ENCODE measurements around the gene LRRC49. TPM values are rescaled to one million over a fixed set of nuclear protein-coding genes. Genes with fewer than 3 reads are reported as not detected.

Gene LRRC49
- total and polyA plus RNA-seq, 2 experiments from 2014 or later, result 8.5 to 14.6 TPM

DNA sequence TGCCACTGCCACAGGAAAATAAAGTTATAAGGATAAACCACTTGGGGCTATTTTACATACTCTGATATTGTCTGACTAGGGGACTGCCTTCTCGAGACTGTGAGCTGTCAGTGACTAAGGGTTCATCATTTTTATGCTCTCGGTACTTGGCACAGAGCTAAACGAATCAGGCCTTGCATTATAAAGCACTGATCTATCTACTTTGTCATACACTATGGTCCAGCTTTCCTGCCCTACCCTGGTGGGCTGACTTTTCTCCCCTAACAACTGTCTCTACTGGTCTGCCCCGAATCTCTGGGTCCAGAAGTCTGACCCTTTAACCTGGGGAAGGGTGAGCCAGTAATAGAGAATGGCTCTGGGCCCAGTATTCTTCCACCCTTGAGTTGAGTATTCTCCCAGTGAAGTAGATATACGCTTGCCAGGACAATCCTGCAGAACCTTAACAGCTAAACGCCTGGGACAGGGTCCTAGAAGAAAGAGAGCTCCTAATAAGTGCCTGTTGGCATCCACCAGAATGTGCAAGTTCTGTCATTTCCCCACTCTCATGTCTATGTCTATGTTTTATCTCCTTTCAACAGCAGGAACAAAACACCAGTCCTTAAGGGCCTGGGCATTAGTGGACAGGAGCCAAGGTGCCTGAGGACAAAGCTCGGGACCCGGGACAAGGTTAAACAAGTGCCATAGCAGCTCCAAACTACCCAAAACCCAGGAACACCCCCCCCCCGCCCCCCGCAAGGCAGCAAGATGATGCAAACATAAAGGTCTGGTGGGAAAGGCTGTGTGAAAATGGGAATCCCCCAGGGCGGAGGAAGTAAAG lies 39.9 kb upstream of the LRRC49 start:
- Histone ChIP-seq H2AFZ (no peak overlapping the region), H3K4me1 (ENCODE audit: insufficient read depth) (peaks cover 8% of the 10 kb centered on the region), H3K36me3 (ENCODE audit: insufficient read depth) (no peaks in the 10 kb centered on the region), H4K20me1 (replicated peaks; ENCODE audit: insufficient read depth) (no peaks in the 10 kb centered on the region; the same call in 1 of the 2 replicates), H3K27ac (ENCODE audit: low read depth) (peak overlapping the region; percentile 82), H3K27me3 (ENCODE audit: insufficient read depth) (peaks cover 10% of the 10 kb centered on the region), H3F3A (replicated peaks; ENCODE audit: low read depth) (0 out of 2 replicates have a peak, but pooled peaks cover 9% of the 10 kb centered on the region), H3K9me2 (ENCODE audit: insufficient read depth) (no peaks in the 10 kb centered on the region), H3K4me2 (peak overlapping the region; percentile 81), H3K4me3 (peak overlapping the region; percentile 87), H3K79me2 (replicated peaks; ENCODE audit: insufficient read depth) (peaks cover 7% of the 10 kb centered on the region; the same call in 1 of the 2 replicates)
- Mint-ChIP-seq H3K4me1 (peaks cover 20% of the 10 kb centered on the region), H3K36me3 (ENCODE audit: low read depth) (peaks cover 14% of the 10 kb centered on the region), H3K27me3 (ENCODE audit: insufficient read depth, low read depth, poor library complexity) (peaks cover 6% of the 10 kb centered on the region), H3K4me3 (peak overlapping the region; percentile 88), H3K27ac (peak overlapping the region; percentile 79; the same call in 1 of the 2 replicates), H3K9me3 (no peaks in the 10 kb centered on the region)
- DNase-seq (ENCODE audit: low spot score) (no peak), ATAC-seq (no peak)
- TF ChIP-seq NANOG (IDR thresholded peaks at IDR 0.05; ENCODE audit: borderline replicate concordance) (no peak), ZNF331 (CRISPR knock-in tag; IDR thresholded peaks at IDR 0.05; ENCODE audit: low read depth) (no peak), STAT1 (IDR thresholded peaks at IDR 0.05; ENCODE audit: unreplicated experiment) (no peak), EZH2phosphoT487 (IDR thresholded peaks at IDR 0.05; ENCODE audit: unreplicated experiment) (no peak), ZNF114 (CRISPR knock-in tag; IDR thresholded peaks at IDR 0.05) (no peak), JUNB (IDR thresholded peaks at IDR 0.05; ENCODE audit: unreplicated experiment) (no peak), CREB1 (CRISPR knock-in tag; IDR thresholded peaks at IDR 0.05; ENCODE audit: low read depth) (no peak), POLR2AphosphoS5 (IDR thresholded peaks at IDR 0.05; ENCODE audit: low read depth) (no peak), EZH2 (IDR thresholded peaks at IDR 0.05; ENCODE audit: low read depth, unreplicated experiment) (no peak)
- TF ChIP-seq, protein P1, sequence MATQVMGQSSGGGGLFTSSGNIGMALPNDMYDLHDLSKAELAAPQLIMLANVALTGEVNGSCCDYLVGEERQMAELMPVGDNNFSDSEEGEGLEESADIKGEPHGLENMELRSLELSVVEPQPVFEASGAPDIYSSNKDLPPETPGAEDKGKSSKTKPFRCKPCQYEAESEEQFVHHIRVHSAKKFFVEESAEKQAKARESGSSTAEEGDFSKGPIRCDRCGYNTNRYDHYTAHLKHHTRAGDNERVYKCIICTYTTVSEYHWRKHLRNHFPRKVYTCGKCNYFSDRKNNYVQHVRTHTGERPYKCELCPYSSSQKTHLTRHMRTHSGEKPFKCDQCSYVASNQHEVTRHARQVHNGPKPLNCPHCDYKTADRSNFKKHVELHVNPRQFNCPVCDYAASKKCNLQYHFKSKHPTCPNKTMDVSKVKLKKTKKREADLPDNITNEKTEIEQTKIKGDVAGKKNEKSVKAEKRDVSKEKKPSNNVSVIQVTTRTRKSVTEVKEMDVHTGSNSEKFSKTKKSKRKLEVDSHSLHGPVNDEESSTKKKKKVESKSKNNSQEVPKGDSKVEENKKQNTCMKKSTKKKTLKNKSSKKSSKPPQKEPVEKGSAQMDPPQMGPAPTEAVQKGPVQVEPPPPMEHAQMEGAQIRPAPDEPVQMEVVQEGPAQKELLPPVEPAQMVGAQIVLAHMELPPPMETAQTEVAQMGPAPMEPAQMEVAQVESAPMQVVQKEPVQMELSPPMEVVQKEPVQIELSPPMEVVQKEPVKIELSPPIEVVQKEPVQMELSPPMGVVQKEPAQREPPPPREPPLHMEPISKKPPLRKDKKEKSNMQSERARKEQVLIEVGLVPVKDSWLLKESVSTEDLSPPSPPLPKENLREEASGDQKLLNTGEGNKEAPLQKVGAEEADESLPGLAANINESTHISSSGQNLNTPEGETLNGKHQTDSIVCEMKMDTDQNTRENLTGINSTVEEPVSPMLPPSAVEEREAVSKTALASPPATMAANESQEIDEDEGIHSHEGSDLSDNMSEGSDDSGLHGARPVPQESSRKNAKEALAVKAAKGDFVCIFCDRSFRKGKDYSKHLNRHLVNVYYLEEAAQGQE (IDR thresholded peaks at IDR 0.05; ENCODE audit: unreplicated experiment), result no peak
- TF ChIP-seq, protein P2, sequence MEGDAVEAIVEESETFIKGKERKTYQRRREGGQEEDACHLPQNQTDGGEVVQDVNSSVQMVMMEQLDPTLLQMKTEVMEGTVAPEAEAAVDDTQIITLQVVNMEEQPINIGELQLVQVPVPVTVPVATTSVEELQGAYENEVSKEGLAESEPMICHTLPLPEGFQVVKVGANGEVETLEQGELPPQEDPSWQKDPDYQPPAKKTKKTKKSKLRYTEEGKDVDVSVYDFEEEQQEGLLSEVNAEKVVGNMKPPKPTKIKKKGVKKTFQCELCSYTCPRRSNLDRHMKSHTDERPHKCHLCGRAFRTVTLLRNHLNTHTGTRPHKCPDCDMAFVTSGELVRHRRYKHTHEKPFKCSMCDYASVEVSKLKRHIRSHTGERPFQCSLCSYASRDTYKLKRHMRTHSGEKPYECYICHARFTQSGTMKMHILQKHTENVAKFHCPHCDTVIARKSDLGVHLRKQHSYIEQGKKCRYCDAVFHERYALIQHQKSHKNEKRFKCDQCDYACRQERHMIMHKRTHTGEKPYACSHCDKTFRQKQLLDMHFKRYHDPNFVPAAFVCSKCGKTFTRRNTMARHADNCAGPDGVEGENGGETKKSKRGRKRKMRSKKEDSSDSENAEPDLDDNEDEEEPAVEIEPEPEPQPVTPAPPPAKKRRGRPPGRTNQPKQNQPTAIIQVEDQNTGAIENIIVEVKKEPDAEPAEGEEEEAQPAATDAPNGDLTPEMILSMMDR (conservative IDR thresholded peaks at IDR 0.05; ENCODE audit: low read depth in 2 of 2), result no peak
- TF ChIP-seq, protein P3, sequence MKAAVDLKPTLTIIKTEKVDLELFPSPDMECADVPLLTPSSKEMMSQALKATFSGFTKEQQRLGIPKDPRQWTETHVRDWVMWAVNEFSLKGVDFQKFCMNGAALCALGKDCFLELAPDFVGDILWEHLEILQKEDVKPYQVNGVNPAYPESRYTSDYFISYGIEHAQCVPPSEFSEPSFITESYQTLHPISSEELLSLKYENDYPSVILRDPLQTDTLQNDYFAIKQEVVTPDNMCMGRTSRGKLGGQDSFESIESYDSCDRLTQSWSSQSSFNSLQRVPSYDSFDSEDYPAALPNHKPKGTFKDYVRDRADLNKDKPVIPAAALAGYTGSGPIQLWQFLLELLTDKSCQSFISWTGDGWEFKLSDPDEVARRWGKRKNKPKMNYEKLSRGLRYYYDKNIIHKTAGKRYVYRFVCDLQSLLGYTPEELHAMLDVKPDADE (IDR thresholded peaks at IDR 0.05), result no peak
- TF ChIP-seq, protein P4, sequence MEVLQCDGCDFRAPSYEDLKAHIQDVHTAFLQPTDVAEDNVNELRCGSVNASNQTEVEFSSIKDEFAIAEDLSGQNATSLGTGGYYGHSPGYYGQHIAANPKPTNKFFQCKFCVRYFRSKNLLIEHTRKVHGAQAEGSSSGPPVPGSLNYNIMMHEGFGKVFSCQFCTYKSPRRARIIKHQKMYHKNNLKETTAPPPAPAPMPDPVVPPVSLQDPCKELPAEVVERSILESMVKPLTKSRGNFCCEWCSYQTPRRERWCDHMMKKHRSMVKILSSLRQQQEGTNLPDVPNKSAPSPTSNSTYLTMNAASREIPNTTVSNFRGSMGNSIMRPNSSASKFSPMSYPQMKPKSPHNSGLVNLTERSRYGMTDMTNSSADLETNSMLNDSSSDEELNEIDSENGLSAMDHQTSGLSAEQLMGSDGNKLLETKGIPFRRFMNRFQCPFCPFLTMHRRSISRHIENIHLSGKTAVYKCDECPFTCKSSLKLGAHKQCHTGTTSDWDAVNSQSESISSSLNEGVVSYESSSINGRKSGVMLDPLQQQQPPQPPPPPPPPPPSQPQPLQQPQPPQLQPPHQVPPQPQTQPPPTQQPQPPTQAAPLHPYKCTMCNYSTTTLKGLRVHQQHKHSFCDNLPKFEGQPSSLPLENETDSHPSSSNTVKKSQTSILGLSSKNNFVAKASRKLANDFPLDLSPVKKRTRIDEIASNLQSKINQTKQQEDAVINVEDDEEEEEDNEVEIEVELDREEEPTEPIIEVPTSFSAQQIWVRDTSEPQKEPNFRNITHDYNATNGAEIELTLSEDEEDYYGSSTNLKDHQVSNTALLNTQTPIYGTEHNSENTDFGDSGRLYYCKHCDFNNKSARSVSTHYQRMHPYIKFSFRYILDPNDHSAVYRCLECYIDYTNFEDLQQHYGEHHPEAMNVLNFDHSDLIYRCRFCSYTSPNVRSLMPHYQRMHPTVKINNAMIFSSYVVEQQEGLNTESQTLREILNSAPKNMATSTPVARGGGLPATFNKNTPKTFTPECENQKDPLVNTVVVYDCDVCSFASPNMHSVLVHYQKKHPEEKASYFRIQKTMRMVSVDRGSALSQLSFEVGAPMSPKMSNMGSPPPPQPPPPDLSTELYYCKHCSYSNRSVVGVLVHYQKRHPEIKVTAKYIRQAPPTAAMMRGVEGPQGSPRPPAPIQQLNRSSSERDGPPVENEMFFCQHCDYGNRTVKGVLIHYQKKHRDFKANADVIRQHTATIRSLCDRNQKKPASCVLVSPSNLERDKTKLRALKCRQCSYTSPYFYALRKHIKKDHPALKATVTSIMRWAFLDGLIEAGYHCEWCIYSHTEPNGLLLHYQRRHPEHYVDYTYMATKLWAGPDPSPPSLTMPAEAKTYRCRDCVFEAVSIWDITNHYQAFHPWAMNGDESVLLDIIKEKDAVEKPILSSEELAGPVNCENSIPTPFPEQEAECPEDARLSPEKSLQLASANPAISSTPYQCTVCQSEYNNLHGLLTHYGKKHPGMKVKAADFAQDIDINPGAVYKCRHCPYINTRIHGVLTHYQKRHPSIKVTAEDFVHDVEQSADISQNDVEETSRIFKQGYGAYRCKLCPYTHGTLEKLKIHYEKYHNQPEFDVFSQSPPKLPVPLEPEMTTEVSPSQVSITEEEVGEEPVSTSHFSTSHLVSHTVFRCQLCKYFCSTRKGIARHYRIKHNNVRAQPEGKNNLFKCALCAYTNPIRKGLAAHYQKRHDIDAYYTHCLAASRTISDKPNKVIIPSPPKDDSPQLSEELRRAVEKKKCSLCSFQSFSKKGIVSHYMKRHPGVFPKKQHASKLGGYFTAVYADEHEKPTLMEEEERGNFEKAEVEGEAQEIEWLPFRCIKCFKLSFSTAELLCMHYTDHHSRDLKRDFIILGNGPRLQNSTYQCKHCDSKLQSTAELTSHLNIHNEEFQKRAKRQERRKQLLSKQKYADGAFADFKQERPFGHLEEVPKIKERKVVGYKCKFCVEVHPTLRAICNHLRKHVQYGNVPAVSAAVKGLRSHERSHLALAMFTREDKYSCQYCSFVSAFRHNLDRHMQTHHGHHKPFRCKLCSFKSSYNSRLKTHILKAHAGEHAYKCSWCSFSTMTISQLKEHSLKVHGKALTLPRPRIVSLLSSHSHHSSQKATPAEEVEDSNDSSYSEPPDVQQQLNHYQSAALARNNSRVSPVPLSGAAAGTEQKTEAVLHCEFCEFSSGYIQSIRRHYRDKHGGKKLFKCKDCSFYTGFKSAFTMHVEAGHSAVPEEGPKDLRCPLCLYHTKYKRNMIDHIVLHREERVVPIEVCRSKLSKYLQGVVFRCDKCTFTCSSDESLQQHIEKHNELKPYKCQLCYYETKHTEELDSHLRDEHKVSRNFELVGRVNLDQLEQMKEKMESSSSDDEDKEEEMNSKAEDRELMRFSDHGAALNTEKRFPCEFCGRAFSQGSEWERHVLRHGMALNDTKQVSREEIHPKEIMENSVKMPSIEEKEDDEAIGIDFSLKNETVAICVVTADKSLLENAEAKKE (CRISPR knock-in tag; IDR thresholded peaks at IDR 0.05), result no peak

Measured in GM23338 (cell line).